Skin epidermis (tissue), 12 donors: ENCODE data around the gene UBQLN1.
A peak's percentile ranks its signal among the peaks of the same experiment; 100 is the strongest.
"Not testable (repeated sequence)": the region's sequence is repeated elsewhere in the genome, so short reads cannot be mapped to it uniquely, and the experiment has no call there.

ENCODE experiments used
- H3K27ac ChIP-seq, 21 experiments: fragments of 200-600 bp; sonication (generic) in 11 of 21; one replicate each; pipeline ENCODE4 v1.5.0; 2020; ENCODE audit warnings: mild to moderate bottlenecking in 3 of 21, inconsistent platforms in 2 of 21, moderate library complexity in 2 of 21
- H3K4me3 ChIP-seq, 7 experiments: fragments of 200-600 bp; sonication (generic) in 2 of 7; one replicate each; pipeline ENCODE4 v1.5.0; 2020; ENCODE audit warnings: inconsistent platforms in 2 of 7, mild to moderate bottlenecking in 2 of 7, moderate library complexity in 1 of 7

UBQLN1 gene

GRCh38 chr9:83639266-83639665, 68.5 kb downstream of the UBQLN1 start:
- Histone ChIP-seq H3K27ac (no peak overlapping the region), H3K4me3 (no peak overlapping the region)

DNA sequence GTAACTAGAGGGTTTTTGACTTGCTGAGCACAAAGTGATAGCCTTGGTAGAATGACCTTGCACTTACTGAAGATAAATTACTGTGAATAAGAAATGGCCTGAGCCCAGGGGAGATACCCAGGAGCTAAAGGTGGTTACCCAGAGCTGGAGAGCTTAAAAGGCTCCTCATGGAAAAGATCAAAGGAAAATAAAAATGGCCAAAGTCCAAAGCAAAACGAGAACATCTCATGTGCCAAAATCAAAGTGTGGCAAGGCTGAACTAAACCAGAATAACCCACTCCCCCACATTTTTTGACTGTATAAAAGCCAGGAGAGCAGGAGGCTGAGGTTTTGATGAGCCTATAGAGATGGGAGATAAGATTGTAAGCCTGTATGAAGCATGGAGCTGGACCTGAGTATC, 70.4 kb downstream of the UBQLN1 start:
- Histone ChIP-seq H3K4me3 (no peak overlapping the region), H3K27ac (no peak overlapping the region)

DNA sequence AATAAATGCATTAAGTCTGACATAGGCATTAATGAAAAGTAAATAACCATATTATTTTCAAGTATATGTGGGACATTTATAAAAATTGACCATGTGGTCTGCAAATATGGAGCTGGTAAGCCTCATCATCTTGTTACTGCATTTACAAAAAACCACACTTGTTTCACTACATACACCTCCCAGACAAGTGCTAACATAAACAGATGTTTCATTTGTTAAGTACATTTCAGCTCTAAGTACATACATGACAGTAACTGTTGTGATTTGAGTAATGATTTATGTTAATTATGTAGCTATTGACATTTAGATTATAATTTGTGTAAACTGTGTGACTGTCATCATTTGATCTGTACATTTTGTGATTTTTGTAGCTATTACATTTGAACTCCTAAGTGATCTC, 70.9 kb downstream of the UBQLN1 start:
- no peak overlapping the region for H3K4me3 ChIP-seq
- no peak overlapping the region for H3K27ac ChIP-seq

GRCh38 chr9:83633676-83634075, 74.1 kb downstream of the UBQLN1 start:
- Histone ChIP-seq H3K27ac (no peak overlapping the region), H3K4me3 (no peak overlapping the region)

DNA sequence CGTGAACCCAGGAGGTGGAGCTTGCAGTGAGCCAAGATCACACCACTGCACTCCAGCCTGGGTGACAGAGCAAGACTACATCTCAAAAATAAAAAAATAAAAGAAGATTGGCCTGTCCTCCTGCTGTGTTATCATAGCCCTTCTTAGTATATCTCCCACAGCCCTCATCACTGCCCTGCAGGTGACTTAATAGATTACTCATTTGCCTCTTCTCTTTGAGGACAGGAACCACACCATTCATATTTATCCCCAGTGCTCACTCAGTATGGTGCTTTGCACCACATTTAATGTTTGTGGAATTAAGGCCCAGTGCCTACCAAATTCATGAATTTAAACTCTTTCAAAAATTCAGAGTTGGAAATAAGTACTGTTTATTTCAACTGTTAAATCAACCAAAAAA, 74.5 kb downstream of the UBQLN1 start:
- H3K27ac ChIP-seq, result no peak overlapping the region
- no peak overlapping the region for H3K4me3 ChIP-seq

DNA sequence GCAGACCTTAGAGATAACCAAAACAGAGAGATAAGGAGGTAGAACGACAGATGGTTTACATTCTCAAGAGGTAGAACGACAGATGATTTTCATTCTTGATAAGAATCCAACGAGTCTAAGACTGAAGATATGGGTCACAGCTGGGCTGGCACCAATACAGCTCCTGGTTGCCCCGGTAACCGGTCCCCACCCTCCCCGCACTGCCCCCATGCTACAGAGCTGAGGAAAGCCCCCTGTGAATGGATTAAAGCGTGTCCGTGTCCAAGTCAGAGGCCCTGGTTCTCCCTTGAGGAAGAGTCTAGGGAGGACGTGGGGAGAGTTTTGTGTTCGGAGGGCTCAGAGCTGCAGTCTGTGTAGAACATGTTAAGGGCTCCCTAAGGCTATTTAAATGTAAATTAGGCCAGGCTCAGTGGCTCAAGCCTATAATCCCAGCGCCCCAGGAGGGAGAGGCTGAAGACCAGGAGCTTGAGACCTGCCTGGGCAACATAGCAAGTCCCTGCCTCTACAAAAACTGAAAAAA, 76.8 kb downstream of the UBQLN1 start:
- Histone ChIP-seq H3K27ac (no peak overlapping the region), H3K4me3 (no peak overlapping the region)

DNA sequence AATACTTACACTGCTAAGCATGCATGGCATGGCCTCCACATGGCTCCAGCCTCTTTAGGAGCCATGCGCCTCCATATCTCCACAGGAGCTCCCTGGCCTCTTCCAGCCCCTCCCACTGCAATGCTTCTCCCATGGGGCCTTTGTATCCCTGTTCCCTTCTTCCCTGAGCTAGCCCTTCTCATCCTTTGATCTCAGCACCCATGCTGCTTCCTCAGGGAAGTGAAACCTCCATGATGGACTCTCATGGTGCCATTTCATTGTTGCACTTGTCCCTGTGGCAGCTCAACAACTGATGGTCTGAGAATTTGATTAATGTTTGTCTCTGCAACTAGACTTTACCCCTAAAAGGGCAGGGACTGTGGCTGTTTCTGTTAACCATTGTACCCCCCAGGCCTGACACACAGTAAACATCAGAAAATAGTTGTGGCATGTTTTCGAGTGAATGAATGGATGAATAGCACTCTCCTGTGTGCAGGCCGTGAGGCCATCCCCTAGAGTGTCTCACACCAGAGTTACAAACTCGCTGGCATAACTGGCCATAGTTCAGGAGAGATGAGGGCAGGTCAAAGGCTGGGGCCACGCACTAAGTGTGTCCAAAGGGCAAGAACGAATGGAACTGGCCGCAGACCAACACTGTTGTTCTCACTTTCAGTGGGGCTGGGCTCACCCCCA, 78.2 kb downstream of the UBQLN1 start:
- no peak overlapping the region for H3K27ac ChIP-seq

GRCh38 chr9:83628540-83628939, 79.2 kb downstream of the UBQLN1 start:
- Histone ChIP-seq H3K4me3 (no peak overlapping the region), H3K27ac (no peak overlapping the region)

More for the DNA sequence above, 78.2 kb downstream of the UBQLN1 start:
- H3K4me3 ChIP-seq, result no peak overlapping the region

- no peak overlapping the region for H3K4me3 ChIP-seq
Observed at GRCh38 chr9:83625178-83625577, 82.6 kb downstream of the UBQLN1 start.

GRCh38 chr9:83623679-83624076, 84.1 kb downstream of the UBQLN1 start:
- Histone ChIP-seq H3K27ac (peak overlapping the region in 20 of 21 experiments; percentile 85 to 100 (median 92)), H3K4me3 (peak overlapping the region; percentile 53 to 98 (median 84))

More at GRCh38 chr9:83625178-83625577, 82.6 kb downstream of the UBQLN1 start:
- H3K27ac ChIP-seq, result no peak overlapping the region

GRCh38 chr9:83622939-83623678, 84.6 kb downstream of the UBQLN1 start, which contains the start of gene IDNK:
Gene IDNK (plus strand): TSS chr9:83623143. CDS start chr9:83623172, 29 bp downstream.
- Histone ChIP-seq H3K27ac (peak within 1 kb of the TSS; percentile 73 to 100 (median 92)), H3K4me3 (peak within 1 kb of the TSS; percentile 53 to 98 (median 84))

GRCh38 chr9:83622433-83622938, 85.3 kb downstream of the UBQLN1 start:
- peak overlapping the region; percentile 53 to 98 (median 84) for H3K4me3 ChIP-seq
- peak overlapping the region; percentile 73 to 100 (median 92) for H3K27ac ChIP-seq

DNA sequence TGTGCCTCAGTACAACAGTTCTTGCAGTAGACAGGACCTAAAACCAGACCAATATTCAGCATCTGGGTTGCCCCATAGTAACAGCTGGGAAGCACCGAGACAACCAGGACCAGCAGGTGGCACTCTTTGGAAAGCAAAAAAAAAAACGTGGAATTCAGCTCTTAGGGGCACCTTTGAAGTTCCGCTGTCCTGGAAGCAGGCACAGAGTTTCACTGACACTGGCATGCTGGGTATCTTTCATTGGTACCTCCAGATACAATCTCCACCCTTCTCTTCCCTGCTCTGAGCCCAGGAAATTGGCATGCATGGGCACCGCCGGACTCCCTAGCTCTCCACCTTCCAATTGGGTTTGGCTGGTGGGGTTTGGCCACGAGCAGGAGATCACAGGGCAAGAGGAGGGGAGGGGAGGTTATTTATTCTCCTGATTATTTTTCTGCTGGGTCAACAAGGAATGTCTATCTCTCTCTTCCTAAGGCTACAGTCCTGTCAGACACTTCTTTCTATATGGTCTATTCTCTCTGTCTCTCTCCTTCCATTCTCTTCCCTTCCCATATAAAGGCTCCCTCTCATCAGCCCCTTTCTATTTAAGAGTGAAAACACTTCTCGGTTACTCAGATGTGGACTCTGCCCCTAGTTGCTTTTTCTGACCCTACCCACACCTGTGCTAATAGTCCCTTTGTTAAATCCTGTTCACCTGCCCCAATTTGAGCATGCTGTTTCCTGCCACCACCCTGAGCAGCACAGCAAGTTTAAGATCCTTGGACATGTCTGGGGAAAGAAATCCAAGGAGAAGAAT, 86.7 kb downstream of the UBQLN1 start:
- Histone ChIP-seq H3K4me3 (no peak overlapping the region), H3K27ac (no peak overlapping the region)

- Histone ChIP-seq H3K4me3 (no peak overlapping the region), H3K27ac (no peak overlapping the region)
Observed at GRCh38 chr9:83617299-83617698, 90.5 kb downstream of the UBQLN1 start.

DNA sequence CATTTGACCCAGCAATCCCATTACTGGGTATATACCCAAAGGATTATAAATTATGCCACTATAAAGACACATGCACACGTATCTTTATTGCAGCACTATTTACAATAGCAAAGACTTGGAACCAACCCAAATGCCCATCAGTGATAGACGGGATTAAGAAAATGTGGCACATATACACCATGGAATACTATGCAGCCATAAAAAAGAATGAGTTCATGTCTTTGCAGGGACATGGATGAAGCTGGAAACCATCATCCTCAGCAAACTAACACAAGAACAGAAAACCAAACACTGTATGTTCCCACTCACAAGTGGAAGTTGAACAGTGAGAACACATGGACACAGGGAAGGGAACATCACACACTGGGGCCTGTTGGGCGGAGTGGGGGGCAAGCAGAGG, 94.5 kb downstream of the UBQLN1 start:
- H3K27ac ChIP-seq, H3K4me3 ChIP-seq: not testable (repeated sequence)
